ENCODE results near the gene ATP11A. TPM values are rescaled to one million over a fixed set of nuclear protein-coding genes. Genes with fewer than 3 reads are reported as not detected.

The ATP11A gene
- total RNA-seq, 1 experiment from 2014 or later: 8.7 TPM

- Histone ChIP-seq H4K20me1 (ENCODE audit: low read length) (no peaks in the 10 kb centered on the region), H3K4me2 (ENCODE audit: low read length) (no peak overlapping the region), H3K27me3 (ENCODE audit: low read length) (no peaks in the 10 kb centered on the region), H3K9ac (ENCODE audit: low read length) (no peak overlapping the region), H3K27ac (ENCODE audit: low read length) (no peak overlapping the region), H3F3A (ENCODE audit: low read length, unreplicated experiment) (no peaks in the 10 kb centered on the region), H3K36me3 (ENCODE audit: low read depth, low read length) (no peaks in the 10 kb centered on the region), H3K79me2 (ENCODE audit: low read length) (peaks cover 24% of the 10 kb centered on the region), H3K4me1 (ENCODE audit: insufficient read depth, low read length) (no peaks in the 10 kb centered on the region; the same call in none of the 2 replicates), H3K9me2 (replicated peaks; ENCODE audit: low read length) (no peaks in the 10 kb centered on the region), H2AFZ (ENCODE audit: low read length) (no peak overlapping the region), H3K9me3 (ENCODE audit: low read length) (no peaks in the 10 kb centered on the region), H3K4me3 (ENCODE audit: low read length) (no peak overlapping the region)
- POLR2A ChIA-PET (ENCODE audit: unreplicated experiment): no interaction called here
- ATAC-seq: no peak
- intact Hi-C loops (cut with micrococcal nuclease): no loop called here
- CTCF ChIA-PET: no interaction called here
- TF ChIP-seq EZH2 (IDR thresholded peaks at IDR 0.05; ENCODE audit: low read length, unreplicated experiment) (no peak), CTCF (conservative IDR thresholded peaks at IDR 0.05; ENCODE audit: low read depth, low read length) (no peak), EZH2phosphoT487 (IDR thresholded peaks at IDR 0.05; ENCODE audit: borderline replicate concordance, low read length) (no peak)
- no TSS peak for BruUV-seq (replicated peaks)
- no peak for DNase-seq
These were observed 1.8 kb upstream of the ATP11A start for GRCh38 chr13:112687836-112688559.

GRCh38 chr13:112688560-112689302 is 1.1 kb upstream of the ATP11A start:
- H3K4me2 ChIP-seq (ENCODE audit: low read length): no peak overlapping the region; the same call in 1 of the 2 replicates
- no TSS peak for BruUV-seq (replicated peaks)
- no peak overlapping the region for H3K4me3 ChIP-seq (ENCODE audit: low read length)
- H3K79me2 ChIP-seq (ENCODE audit: low read length): peaks cover 31% of the 10 kb centered on the region
- ATAC-seq (no peak), DNase-seq (no peak)
- POLR2A ChIA-PET (ENCODE audit: unreplicated experiment): no interaction called here
- H3K4me1 ChIP-seq (ENCODE audit: insufficient read depth, low read length): no peaks in the 10 kb centered on the region; the same call in none of the 2 replicates
- no peak for TF ChIP-seq EZH2phosphoT487 (IDR thresholded peaks at IDR 0.05; ENCODE audit: borderline replicate concordance, low read length)
- TF ChIP-seq CTCF (conservative IDR thresholded peaks at IDR 0.05; ENCODE audit: low read depth, low read length): no peak
- TF ChIP-seq EZH2 (IDR thresholded peaks at IDR 0.05; ENCODE audit: low read length, unreplicated experiment): no peak
- H3K27me3 ChIP-seq (ENCODE audit: low read length): no peaks in the 10 kb centered on the region
- H3K36me3 ChIP-seq (ENCODE audit: low read depth, low read length): no peaks in the 10 kb centered on the region
- no peaks in the 10 kb centered on the region for H3K9me3 ChIP-seq (ENCODE audit: low read length)
- no peaks in the 10 kb centered on the region for H3K9me2 ChIP-seq (replicated peaks; ENCODE audit: low read length)
- intact Hi-C loops (cut with micrococcal nuclease): no loop called here
- peak overlapping the region; percentile 86; the same call in 1 of the 2 replicates for H2AFZ ChIP-seq (ENCODE audit: low read length)
- CTCF ChIA-PET: no interaction called here
- no peak overlapping the region for H3K27ac ChIP-seq (ENCODE audit: low read length)
- no peaks in the 10 kb centered on the region for H3F3A ChIP-seq (ENCODE audit: low read length, unreplicated experiment)
- no peak overlapping the region for H3K9ac ChIP-seq (ENCODE audit: low read length)
- H4K20me1 ChIP-seq (ENCODE audit: low read length): no peaks in the 10 kb centered on the region
